Measurements from ENCODE around the gene PHKG2. TPM values are rescaled to one million over a fixed set of nuclear protein-coding genes. Genes with fewer than 3 reads are reported as not detected.
"Not testable (repeated sequence)": the region's sequence is repeated elsewhere in the genome, so short reads cannot be mapped to it uniquely, and the experiment has no call there.

Gene PHKG2
- total RNA-seq (2014; rRNA removed; shearing (Covaris generic)): 57.7 and 61.5 TPM in 2 replicates

DNA sequence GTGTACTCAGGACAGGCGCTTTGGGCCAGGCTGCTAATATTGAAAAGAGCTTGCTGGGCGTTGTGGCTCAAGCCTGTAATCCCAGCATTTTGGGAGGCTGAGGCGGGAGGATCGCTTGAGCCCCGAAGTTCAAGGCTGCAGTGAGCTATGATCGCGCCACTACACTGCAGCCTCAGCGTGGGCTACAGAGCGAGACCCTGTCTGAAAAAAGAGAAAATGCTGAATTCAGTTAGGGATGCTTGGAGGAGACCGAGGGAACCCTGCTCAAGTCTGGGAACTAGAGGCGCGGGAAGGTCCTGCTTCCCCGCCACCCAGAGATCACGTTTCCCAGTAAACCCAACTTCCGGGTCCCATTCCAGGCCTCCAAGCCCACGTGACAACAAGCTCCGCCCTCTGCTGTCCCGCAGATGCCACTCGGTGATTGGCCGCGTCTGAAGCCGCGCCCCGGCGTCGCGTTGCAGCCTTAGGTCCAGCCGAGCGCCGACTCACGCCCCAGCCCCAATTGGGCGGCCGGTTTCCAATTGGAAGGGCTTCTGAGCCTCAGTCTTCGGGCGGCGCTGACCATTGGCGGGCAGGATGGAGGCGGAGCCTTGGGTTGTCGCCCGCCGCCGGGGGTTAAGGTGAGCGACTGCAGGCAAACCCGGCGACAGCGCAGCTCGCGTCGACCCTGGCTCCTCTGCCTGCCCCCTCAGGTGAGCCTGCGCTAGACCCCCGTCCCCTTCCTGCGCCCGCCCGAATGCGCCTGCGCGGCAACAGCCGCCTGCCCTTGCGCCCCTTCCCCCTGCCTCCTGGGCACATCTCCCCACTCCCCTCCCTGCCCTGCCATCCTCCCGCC is at the start of gene PHKG2:
TSS of gene PHKG2 (plus strand) at position 627 of the 835 bp plus-strand sequence. CDS start 396 bp downstream, outside the sequence.
- peak; percentile 98 for DNase-seq (ENCODE audit: low spot score)

GRCh38 chr16:30698816-30699614 is 49.2 kb upstream of the PHKG2 start, which contains the start of gene SRCAP:
Gene SRCAP, plus strand, starts transcription at chr16:30699171. Its CDS starts 1,654 bp downstream, at chr16:30700825.
- peak; percentile 79 for DNase-seq (ENCODE audit: low spot score)

DNA sequence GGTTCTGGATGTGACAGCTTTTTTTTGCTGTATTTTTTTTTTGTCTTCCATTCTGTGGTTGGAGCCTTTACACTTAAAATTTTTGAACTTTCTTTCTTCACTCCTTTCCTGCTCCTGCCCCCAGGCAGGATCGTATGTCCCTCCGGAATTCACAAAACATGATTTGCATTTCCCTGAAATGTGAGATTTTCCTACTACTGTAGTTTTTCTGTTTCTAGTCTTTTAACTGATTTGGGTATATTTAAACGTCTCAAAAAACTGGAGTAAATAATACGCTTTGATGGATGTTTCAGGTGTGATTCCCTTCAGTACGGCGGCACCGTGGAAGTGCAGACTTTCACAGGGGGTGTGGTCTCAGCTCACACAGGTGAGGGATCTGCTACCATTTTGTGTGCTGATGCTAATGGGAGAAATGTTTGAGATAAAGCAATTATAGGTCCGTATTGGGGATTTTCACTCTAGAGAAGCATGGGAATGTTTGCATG is 48.6 kb upstream of the PHKG2 start:
- no peak for DNase-seq (ENCODE audit: low spot score)

DNA sequence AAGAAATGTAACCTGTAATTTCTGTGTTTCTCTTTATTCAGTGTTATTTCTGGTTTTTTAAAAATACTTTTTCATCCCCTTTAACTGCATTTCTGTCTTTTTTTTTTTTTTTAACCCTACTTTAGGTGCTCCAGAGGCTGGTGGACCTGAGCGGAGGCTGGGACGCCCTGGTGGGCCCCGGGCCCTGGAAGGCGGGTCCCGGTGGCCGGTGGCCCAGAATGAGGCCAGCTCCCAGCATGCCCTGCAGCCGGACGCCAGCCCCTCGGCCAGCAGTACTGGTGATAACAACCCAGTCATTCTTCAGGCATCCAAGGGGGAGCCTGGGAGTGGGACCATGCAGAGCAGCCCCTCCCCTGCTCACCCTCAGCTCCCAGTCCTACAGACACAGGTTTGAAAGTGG is 47.7 kb upstream of the PHKG2 start:
- DNase-seq (ENCODE audit: low spot score): no peak

DNA sequence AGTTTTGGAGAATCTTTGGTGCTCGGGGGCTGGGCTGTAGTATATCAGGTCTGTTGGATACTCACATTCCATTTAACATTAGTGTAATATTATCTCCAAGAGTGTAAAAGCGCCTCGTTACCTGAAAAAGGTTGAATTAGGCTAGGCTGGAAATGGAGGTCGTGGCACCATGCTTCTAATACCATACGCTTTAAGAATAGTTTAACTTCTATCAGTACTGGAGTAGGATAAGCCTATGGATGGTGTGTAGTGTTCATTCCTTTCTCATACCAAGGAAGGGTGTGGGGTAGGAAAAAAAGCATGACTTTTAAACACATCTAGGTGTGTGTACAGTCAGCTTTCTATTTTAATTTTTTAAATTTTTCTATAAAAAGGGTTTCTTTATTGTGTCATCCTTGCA is 47.3 kb upstream of the PHKG2 start:
- no peak for DNase-seq (ENCODE audit: low spot score)

- DNase-seq (ENCODE audit: low spot score): not testable (repeated sequence)
Observed at GRCh38 chr16:30703071-30703470, 45.2 kb upstream of the PHKG2 start.

- no peak for DNase-seq (ENCODE audit: low spot score)
Observed at GRCh38 chr16:30703971-30704370, 44.3 kb upstream of the PHKG2 start.

GRCh38 chr16:30706046-30706445 is 42.2 kb upstream of the PHKG2 start:
- DNase-seq (ENCODE audit: low spot score): no peak

- peak; percentile 40 for DNase-seq (ENCODE audit: low spot score)
Observed at GRCh38 chr16:30710971-30711370, 37.3 kb upstream of the PHKG2 start.

DNA sequence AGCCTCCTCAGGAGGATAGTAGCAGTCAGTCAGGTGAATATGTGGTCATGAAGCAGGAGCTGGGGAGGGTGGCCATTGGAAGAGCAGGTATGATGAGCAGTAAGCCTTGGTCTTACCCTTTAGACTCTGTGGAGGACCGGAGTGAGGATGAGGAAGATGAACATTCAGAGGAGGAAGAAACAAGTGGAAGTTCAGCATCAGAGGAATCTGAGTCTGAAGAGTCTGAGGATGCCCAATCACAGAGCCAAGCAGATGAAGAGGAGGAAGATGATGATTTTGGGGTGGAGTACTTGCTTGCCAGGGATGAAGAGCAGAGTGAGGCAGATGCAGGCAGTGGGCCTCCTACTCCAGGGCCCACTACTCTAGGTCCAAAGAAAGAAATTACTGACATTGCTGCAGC is 36.5 kb upstream of the PHKG2 start:
- no peak for DNase-seq (ENCODE audit: low spot score)

DNA sequence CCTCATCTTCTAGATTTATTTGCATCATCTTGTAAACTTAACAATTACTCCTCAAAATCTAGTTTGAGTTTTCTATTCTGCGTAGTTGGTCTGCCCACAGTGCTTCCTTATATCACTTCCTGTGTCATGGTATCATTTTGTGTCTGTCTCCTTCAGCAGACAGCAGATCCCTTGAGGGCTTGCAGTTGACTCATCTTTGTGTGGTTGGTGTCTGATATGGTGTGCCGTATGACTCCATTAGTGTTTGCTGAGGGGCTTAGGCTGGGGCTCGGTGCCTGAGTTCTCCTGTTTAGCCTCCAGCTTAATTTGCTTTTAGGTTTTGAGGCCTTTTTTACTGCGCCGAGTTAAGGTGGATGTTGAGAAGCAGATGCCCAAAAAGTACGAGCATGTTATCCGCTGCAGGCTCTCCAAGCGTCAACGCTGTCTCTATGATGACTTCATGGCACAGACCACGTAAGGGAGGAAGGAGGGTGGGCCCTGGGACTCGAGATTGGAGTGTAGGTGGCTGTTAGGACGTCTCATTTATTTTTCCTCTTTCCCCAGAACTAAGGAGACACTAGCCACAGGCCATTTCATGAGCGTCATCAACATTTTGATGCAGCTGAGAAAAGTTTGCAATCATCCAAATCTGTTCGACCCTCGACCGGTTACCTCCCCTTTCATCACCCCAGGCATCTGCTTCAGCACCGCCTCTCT is 32.3 kb upstream of the PHKG2 start:
- DNase-seq (ENCODE audit: low spot score): peak; percentile 78

- no peak for DNase-seq (ENCODE audit: low spot score)
Observed at GRCh38 chr16:30720086-30720485, 28.1 kb upstream of the PHKG2 start.

DNA sequence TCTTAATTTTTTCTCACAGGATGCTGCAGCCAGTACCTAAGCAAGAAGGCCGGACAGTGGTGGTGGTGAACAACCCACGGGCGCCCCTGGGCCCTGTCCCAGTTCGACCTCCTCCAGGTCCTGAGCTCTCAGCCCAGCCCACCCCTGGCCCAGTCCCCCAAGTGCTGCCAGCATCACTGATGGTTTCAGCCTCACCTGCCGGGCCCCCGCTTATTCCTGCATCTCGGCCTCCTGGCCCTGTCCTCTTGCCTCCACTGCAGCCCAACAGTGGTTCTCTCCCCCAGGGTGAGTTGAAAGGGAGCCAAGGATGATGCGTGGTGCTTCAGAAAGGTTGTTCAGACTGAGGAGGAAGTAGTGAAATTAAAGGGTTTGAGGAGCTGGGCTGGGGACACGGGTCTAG is 27.5 kb upstream of the PHKG2 start:
- DNase-seq (ENCODE audit: low spot score): no peak

- no peak for DNase-seq (ENCODE audit: low spot score)
Observed at GRCh38 chr16:30721167-30721566, 27.1 kb upstream of the PHKG2 start.

DNA sequence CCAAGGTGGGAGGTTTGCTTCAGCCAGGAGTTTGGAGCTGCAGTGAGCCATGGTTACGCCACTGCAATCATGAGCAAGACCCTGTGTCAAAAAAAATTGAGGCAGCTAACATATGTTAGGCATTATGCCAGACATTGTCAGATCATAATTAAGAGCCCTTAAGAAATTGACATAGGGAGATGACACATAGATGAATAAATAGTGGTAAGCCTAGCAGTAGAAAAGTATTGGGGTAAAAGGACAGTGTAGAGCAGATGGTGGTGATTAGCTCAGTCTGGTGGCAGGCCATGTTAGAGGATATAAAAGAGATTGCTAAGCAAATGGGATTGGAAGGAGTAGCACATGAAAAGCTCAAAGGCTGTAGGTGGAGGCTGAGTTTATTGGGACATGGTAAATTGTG is 26.6 kb upstream of the PHKG2 start:
- DNase-seq (ENCODE audit: low spot score): no peak

- no peak for DNase-seq (ENCODE audit: low spot score)
Observed at GRCh38 chr16:30722443-30722842, 25.8 kb upstream of the PHKG2 start.

DNA sequence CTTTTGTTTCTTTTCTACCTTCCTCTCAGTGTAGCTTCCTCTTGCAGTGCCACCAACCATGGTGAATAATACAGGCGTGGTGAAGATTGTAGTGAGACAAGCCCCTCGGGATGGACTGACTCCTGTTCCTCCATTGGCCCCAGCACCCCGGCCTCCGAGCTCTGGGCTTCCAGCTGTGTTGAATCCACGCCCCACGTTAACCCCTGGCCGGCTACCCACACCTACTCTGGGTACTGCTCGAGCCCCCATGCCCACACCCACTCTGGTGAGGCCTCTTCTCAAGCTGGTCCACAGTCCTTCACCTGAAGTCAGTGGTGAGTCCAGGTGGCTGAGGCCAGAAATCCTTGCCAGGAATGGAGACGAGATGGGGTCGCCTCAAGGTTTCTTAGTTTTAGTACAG is 25.3 kb upstream of the PHKG2 start:
- no peak for DNase-seq (ENCODE audit: low spot score)

GRCh38 chr16:30723725-30724355 is 24.4 kb upstream of the PHKG2 start:
- DNase-seq (ENCODE audit: low spot score): no peak

GRCh38 chr16:30724641-30725417 is 23.4 kb upstream of the PHKG2 start:
- no peak for DNase-seq (ENCODE audit: low spot score)

GRCh38 chr16:30725418-30725792 is 22.8 kb upstream of the PHKG2 start:
- DNase-seq (ENCODE audit: low spot score): no peak

DNA sequence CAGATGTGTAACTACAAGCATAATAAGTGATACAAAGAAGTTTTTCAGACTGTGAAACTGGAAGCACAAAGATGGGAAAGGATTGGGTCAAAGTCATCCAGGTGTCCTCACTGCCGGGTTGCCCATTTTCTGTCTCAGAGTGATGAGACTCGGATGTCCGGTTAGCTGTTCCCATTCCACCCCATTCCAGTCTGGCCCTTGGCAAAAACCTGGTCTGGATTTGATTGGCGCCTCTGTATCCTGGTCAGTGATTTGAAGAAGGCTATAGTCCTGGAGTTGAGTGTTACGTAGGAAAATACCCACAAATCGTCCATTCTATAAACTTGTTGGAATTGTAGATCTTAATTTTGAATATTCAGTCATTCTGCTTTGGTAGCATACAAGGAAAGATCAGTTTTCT is 19.9 kb upstream of the PHKG2 start:
- DNase-seq (ENCODE audit: low spot score): no peak
